ENCODE data around the gene CACNA1A.
A peak's percentile ranks its signal among the peaks of the same experiment; 100 is the strongest.
"Not testable (repeated sequence)": the region's sequence is repeated elsewhere in the genome, so short reads cannot be mapped to it uniquely, and the experiment has no call there.

Gene CACNA1A

GRCh38 chr19:13176345-13176744, 329.9 kb downstream of the CACNA1A start:
- Histone ChIP-seq H3K4me1 (ENCODE audit: control insufficient read depth, insufficient read depth, low read length, poor library complexity, severe bottlenecking) (peaks cover 28% of the 10 kb centered on the region), H3K36me3 (ENCODE audit: control insufficient read depth, insufficient read depth, low read length) (no peaks in the 10 kb centered on the region), H3K4me3 (ENCODE audit: insufficient read depth, low read depth, low read length, poor library complexity, severe bottlenecking) (no peak overlapping the region), H3K9me3 (ENCODE audit: control insufficient read depth, low read length) (no peaks in the 10 kb centered on the region), H3K27ac (ENCODE audit: insufficient read depth, low read length, poor library complexity, severe bottlenecking) (peak overlapping the region; percentile 17), H3K27me3 (replicated peaks; ENCODE audit: control insufficient read depth, insufficient read depth, low read length, poor library complexity, severe bottlenecking) (no peaks in the 10 kb centered on the region)
- DNase-seq = no peak

GRCh38 chr19:13173139-13173737, 333.0 kb downstream of the CACNA1A start:
- Histone ChIP-seq H3K4me1 (ENCODE audit: control insufficient read depth, insufficient read depth, low read length, poor library complexity, severe bottlenecking) (peaks cover 56% of the 10 kb centered on the region), H3K9me3 (ENCODE audit: control insufficient read depth, low read length) (no peaks in the 10 kb centered on the region), H3K4me3 (ENCODE audit: insufficient read depth, low read depth, low read length, poor library complexity, severe bottlenecking) (peak overlapping the region; percentile 41), H3K27ac (ENCODE audit: insufficient read depth, low read length, poor library complexity, severe bottlenecking) (peak overlapping the region; percentile 76), H3K36me3 (ENCODE audit: control insufficient read depth, insufficient read depth, low read length) (no peaks in the 10 kb centered on the region), H3K27me3 (replicated peaks; ENCODE audit: control insufficient read depth, insufficient read depth, low read length, poor library complexity, severe bottlenecking) (no peaks in the 10 kb centered on the region)
- no peak for DNase-seq

- H3K36me3 ChIP-seq (ENCODE audit: control insufficient read depth, insufficient read depth, low read length) = no peaks in the 10 kb centered on the region
- no peaks in the 10 kb centered on the region for H3K9me3 ChIP-seq (ENCODE audit: control insufficient read depth, low read length)
- peak overlapping the region; percentile 76 for H3K27ac ChIP-seq (ENCODE audit: insufficient read depth, low read length, poor library complexity, severe bottlenecking)
- peak; percentile 61 to 73 (median 68) for DNase-seq
- H3K27me3 ChIP-seq (replicated peaks; ENCODE audit: control insufficient read depth, insufficient read depth, low read length, poor library complexity, severe bottlenecking) = no peaks in the 10 kb centered on the region
- peaks cover 56% of the 10 kb centered on the region for H3K4me1 ChIP-seq (ENCODE audit: control insufficient read depth, insufficient read depth, low read length, poor library complexity, severe bottlenecking)
- H3K4me3 ChIP-seq (ENCODE audit: insufficient read depth, low read depth, low read length, poor library complexity, severe bottlenecking) = peak overlapping the region; percentile 41
Observed at GRCh38 chr19:13172346-13173138, 333.7 kb downstream of the CACNA1A start.

- peak overlapping the region; percentile 48 for H3K27ac ChIP-seq (ENCODE audit: insufficient read depth, low read length, poor library complexity, severe bottlenecking)
- H3K36me3 ChIP-seq (ENCODE audit: control insufficient read depth, insufficient read depth, low read length) = no peaks in the 10 kb centered on the region
- H3K9me3 ChIP-seq (ENCODE audit: control insufficient read depth, low read length) = no peaks in the 10 kb centered on the region
- no peak for DNase-seq
- no peak overlapping the region for H3K4me3 ChIP-seq (ENCODE audit: insufficient read depth, low read depth, low read length, poor library complexity, severe bottlenecking)
- peaks cover 62% of the 10 kb centered on the region for H3K4me1 ChIP-seq (ENCODE audit: control insufficient read depth, insufficient read depth, low read length, poor library complexity, severe bottlenecking)
- no peaks in the 10 kb centered on the region for H3K27me3 ChIP-seq (replicated peaks; ENCODE audit: control insufficient read depth, insufficient read depth, low read length, poor library complexity, severe bottlenecking)
Observed at GRCh38 chr19:13171146-13171545, 335.1 kb downstream of the CACNA1A start.

- Histone ChIP-seq H3K27ac (ENCODE audit: insufficient read depth, low read length, poor library complexity, severe bottlenecking) (peak overlapping the region; percentile 78), H3K9me3 (ENCODE audit: control insufficient read depth, low read length) (no peaks in the 10 kb centered on the region), H3K27me3 (replicated peaks; ENCODE audit: control insufficient read depth, insufficient read depth, low read length, poor library complexity, severe bottlenecking) (no peaks in the 10 kb centered on the region), H3K4me3 (ENCODE audit: insufficient read depth, low read depth, low read length, poor library complexity, severe bottlenecking) (peak overlapping the region; percentile 22), H3K36me3 (ENCODE audit: control insufficient read depth, insufficient read depth, low read length) (no peaks in the 10 kb centered on the region), H3K4me1 (ENCODE audit: control insufficient read depth, insufficient read depth, low read length, poor library complexity, severe bottlenecking) (peaks cover 71% of the 10 kb centered on the region)
- DNase-seq = no peak
Observed at GRCh38 chr19:13169769-13170168, 336.5 kb downstream of the CACNA1A start.

GRCh38 chr19:13166151-13166550, 340.1 kb downstream of the CACNA1A start:
- peaks cover 78% of the 10 kb centered on the region for H3K4me1 ChIP-seq (ENCODE audit: control insufficient read depth, insufficient read depth, low read length, poor library complexity, severe bottlenecking)
- H3K27ac ChIP-seq (ENCODE audit: insufficient read depth, low read length, poor library complexity, severe bottlenecking); H3K4me3 ChIP-seq (ENCODE audit: insufficient read depth, low read depth, low read length, poor library complexity, severe bottlenecking); H3K9me3 ChIP-seq (ENCODE audit: control insufficient read depth, low read length); DNase-seq; H3K36me3 ChIP-seq (ENCODE audit: control insufficient read depth, insufficient read depth, low read length); H3K27me3 ChIP-seq (replicated peaks; ENCODE audit: control insufficient read depth, insufficient read depth, low read length, poor library complexity, severe bottlenecking): not testable (repeated sequence)

- Histone ChIP-seq H3K36me3 (ENCODE audit: control insufficient read depth, insufficient read depth, low read length) (no peaks in the 10 kb centered on the region), H3K4me1 (ENCODE audit: control insufficient read depth, insufficient read depth, low read length, poor library complexity, severe bottlenecking) (peaks cover 75% of the 10 kb centered on the region), H3K27me3 (replicated peaks; ENCODE audit: control insufficient read depth, insufficient read depth, low read length, poor library complexity, severe bottlenecking) (no peaks in the 10 kb centered on the region), H3K9me3 (ENCODE audit: control insufficient read depth, low read length) (no peaks in the 10 kb centered on the region), H3K4me3 (ENCODE audit: insufficient read depth, low read depth, low read length, poor library complexity, severe bottlenecking) (no peak overlapping the region), H3K27ac (ENCODE audit: insufficient read depth, low read length, poor library complexity, severe bottlenecking) (peak overlapping the region; percentile 88)
- DNase-seq = no peak
Observed at GRCh38 chr19:13165162-13165997, 340.9 kb downstream of the CACNA1A start.

- peak in 2 of 3 donors; percentile 35 to 42 for DNase-seq
- Histone ChIP-seq H3K9me3 (ENCODE audit: control insufficient read depth, low read length) (no peaks in the 10 kb centered on the region), H3K36me3 (ENCODE audit: control insufficient read depth, insufficient read depth, low read length) (no peaks in the 10 kb centered on the region), H3K4me1 (ENCODE audit: control insufficient read depth, insufficient read depth, low read length, poor library complexity, severe bottlenecking) (peaks cover 72% of the 10 kb centered on the region), H3K4me3 (ENCODE audit: insufficient read depth, low read depth, low read length, poor library complexity, severe bottlenecking) (peak overlapping the region; percentile 24), H3K27me3 (replicated peaks; ENCODE audit: control insufficient read depth, insufficient read depth, low read length, poor library complexity, severe bottlenecking) (no peaks in the 10 kb centered on the region), H3K27ac (ENCODE audit: insufficient read depth, low read length, poor library complexity, severe bottlenecking) (peak overlapping the region; percentile 88)
Observed at GRCh38 chr19:13164343-13165161, 341.7 kb downstream of the CACNA1A start.

- Histone ChIP-seq H3K36me3 (ENCODE audit: control insufficient read depth, insufficient read depth, low read length) (no peaks in the 10 kb centered on the region), H3K9me3 (ENCODE audit: control insufficient read depth, low read length) (no peaks in the 10 kb centered on the region), H3K4me3 (ENCODE audit: insufficient read depth, low read depth, low read length, poor library complexity, severe bottlenecking) (peak overlapping the region; percentile 24), H3K27ac (ENCODE audit: insufficient read depth, low read length, poor library complexity, severe bottlenecking) (peak overlapping the region; percentile 88), H3K4me1 (ENCODE audit: control insufficient read depth, insufficient read depth, low read length, poor library complexity, severe bottlenecking) (peaks cover 66% of the 10 kb centered on the region), H3K27me3 (replicated peaks; ENCODE audit: control insufficient read depth, insufficient read depth, low read length, poor library complexity, severe bottlenecking) (no peaks in the 10 kb centered on the region)
- DNase-seq = peak in 1 of 3 donors; percentile 17
Observed at GRCh38 chr19:13163609-13164342, 342.5 kb downstream of the CACNA1A start.

Data from effector memory CD4-positive, alpha-beta T cell (primary cell).